NCI-H1417 (cell line): ENCODE data around the gene B4GALT2.
A peak's percentile ranks its signal among the peaks of the same experiment; 100 is the strongest.

Source experiments
- DNase-seq, 3 experiments: peaks; one replicate each; lab custom pipeline; 2025; lab: John Stamatoyannopoulos, UW

B4GALT2 gene

DNA sequence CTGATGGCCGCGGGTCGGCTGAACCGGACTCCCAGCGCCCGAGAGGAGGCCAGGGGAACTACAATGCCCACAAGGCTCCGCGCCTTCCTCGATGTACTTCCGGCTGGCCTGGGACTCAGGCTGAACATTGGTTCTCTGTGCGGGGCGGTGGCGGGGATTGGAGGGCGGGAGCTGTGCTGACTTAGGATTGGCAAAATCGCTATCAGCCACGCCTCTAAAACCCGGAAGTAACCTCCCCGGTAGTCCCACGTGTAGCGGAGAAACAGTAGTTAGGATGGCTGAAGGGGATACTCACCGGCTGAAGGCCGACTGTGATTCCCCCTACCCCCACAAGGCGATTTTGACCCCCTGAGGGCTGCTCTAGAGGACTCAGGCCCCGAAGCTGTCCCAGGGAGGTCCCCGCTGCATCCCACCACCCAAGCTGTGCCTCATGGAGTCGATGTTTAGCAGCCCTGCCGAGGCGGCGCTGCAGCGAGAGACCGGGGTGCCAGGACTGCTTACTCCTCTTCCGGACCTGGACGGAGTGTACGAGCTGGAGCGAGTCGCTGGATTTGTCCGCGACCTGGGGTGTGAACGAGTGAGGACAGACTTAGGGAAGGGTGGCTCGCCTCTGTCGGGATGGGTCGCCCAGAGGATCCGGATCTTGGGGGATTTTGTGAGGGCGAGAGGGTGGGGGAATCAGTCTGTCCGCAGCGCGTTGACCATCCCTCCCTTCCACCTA lies 9.1 kb upstream of the B4GALT2 start, which contains the start of gene DPH2:
DPH2 (plus strand) TSS at position 265 of the 721 bp plus-strand sequence; CDS start at position 431, 166 bp downstream.
- DNase-seq: peak; percentile 95 to 98 (median 96)

DNA sequence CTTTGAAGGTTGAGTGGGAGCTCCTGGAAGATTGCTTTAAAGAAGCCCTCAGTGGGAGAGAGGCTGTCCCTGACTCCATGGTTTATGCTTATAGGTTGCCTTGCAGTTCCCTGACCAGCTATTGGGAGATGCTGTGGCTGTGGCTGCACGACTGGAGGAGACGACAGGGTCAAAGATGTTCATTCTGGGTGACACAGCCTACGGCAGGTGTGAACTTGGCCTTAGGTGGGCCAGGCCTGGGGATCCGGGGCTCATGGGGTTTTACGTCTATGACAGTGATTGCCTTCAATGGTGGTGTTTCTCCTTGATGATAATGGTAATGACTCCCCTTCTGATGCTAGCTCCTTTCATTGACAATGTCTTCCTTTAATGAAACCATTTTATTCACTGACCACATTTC lies 8.5 kb upstream of the B4GALT2 start:
- no peak for DNase-seq

GRCh38 chr1:43970911-43971310 lies 8.1 kb upstream of the B4GALT2 start:
- DNase-seq: no peak

DNA sequence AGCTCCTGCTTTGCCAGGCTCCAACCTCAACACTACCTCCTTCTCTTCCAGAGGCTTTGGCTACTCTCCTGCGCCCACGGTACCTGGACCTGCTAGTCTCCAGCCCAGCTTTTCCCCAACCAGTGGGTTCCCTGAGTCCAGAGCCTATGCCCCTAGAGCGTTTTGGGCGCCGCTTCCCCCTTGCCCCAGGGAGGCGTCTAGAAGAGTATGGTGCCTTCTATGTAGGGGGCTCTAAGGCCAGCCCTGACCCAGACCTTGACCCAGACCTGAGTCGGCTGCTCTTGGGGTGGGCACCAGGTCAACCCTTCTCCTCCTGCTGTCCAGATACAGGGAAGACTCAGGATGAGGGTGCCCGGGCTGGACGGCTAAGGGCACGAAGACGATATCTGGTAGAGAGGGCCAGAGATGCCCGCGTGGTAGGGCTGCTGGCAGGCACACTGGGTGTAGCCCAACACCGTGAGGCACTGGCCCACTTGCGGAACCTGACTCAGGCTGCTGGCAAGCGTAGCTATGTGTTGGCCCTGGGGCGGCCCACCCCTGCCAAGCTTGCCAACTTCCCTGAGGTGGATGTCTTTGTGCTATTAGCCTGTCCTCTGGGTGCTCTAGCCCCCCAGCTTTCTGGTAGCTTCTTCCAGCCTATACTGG lies 7.6 kb upstream of the B4GALT2 start:
- no peak for DNase-seq

DNA sequence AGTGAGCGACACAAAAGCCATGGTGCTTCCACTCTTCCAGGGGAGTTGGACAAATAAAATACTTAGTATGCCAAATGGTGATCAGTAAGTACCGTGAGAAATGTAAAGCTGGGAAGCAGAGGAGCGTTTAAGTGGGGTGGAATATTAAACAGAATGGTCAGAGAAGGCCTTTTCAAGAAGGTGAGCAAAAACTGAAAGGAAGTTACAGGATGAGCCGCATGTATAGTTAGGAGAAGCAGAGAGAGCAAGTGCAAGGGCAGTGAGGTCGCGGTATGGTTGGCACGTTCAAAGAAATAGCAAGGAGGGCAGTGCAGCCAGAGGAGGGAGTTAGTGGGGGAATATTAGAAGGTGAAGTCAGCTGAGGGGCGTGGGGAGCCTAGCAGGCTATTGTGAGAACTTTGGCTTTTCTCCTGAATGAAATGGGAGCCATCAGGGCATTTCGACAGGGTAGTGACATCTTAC lies 5.0 kb upstream of the B4GALT2 start:
- no peak for DNase-seq

- DNase-seq: peak; percentile 95 to 96 (median 95)
Measured at GRCh38 chr1:43974443-43975248, 4.4 kb upstream of the B4GALT2 start, which contains the start of gene ATP6V0B. Gene ATP6V0B, plus strand, starts transcription at chr1:43974960. Its CDS starts 81 bp downstream, at chr1:43975041.

DNA sequence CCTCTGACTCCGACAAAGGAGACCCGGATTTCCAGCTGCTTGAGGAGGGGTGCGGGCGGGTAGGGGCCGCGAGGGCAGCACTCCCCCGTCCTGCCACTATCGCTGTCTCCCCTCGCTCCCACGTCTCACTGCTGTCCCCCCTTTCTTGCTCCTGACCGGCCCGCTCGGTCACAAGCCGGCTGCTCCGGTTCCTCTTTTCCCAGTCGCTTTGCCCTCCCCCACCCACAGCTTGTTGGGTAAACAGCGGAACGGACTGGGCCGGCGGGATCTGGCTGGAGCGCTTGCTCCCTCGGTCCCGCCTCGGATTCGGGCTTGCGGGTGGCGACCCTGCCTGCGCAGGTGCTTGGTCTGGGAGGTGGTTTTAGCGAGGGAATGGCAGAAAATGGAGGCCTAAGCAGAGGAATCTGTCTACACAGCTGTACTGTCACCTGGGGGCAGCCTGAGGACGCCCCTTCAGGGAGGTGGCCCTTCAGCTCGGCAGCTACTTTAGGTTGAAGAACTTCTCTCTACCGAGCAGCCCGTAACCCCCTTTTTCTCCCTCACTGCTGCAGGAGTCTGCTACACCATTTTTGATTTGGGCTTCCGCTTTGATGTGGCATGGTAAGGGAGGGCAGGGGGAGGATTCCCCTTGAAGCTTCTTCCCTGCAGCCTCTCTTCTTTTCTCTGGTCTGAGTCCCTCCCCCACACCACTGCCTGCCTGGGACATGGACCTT lies 3.6 kb upstream of the B4GALT2 start:
- DNase-seq: no peak

DNA sequence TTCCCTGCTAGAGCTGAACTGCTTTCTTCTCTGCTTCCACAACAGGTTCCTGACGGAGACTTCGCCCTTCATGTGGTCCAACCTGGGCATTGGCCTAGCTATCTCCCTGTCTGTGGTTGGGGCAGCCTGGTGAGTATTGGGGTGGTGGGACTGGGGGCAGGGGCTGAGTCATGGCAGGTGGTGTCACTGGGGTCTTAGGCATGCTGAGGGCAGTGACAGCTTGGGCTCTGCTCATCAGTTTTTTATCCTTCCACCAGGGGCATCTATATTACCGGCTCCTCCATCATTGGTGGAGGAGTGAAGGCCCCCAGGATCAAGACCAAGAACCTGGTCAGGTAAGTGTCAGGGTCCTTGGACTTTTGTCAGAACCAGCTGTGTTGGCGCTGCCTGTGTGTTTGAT lies 3.0 kb upstream of the B4GALT2 start:
- no peak for DNase-seq

DNA sequence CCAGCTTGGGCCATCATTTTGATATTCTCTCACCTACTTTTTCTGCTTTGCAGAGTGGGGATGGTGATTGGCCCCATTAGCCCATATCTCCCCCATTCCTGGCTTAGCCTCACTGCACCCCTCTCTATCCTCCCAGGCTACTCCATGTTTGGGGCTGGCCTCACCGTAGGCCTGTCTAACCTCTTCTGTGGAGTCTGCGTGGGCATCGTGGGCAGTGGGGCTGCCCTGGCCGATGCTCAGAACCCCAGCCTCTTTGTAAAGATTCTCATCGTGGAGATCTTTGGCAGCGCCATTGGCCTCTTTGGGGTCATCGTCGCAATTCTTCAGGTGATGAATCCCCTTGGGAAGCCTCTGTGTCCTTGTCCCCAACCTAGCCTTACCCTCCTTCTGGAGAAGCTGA lies 2.1 kb upstream of the B4GALT2 start:
- no peak for DNase-seq

- no peak for DNase-seq
Measured at GRCh38 chr1:43977376-43978263, 1.4 kb upstream of the B4GALT2 start.

DNA sequence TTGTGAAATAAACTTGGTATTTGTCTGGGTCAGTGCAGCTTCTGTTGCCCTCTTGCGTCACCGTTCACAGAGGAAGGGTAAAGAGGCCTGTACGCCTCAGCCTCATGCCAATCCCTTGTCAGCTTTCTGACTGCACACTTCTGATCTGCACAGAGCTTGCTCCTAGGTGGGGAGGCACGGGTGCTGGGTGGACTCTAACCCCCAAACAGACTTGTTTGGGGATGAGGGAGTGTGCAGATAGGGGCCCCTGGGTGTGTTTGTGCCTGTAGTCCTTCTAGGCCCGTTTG lies 803 bp upstream of the B4GALT2 start:
- no peak for DNase-seq

GRCh38 chr1:43979261-43979527 lies 184 bp downstream of the B4GALT2 start:
- no peak for DNase-seq

DNA sequence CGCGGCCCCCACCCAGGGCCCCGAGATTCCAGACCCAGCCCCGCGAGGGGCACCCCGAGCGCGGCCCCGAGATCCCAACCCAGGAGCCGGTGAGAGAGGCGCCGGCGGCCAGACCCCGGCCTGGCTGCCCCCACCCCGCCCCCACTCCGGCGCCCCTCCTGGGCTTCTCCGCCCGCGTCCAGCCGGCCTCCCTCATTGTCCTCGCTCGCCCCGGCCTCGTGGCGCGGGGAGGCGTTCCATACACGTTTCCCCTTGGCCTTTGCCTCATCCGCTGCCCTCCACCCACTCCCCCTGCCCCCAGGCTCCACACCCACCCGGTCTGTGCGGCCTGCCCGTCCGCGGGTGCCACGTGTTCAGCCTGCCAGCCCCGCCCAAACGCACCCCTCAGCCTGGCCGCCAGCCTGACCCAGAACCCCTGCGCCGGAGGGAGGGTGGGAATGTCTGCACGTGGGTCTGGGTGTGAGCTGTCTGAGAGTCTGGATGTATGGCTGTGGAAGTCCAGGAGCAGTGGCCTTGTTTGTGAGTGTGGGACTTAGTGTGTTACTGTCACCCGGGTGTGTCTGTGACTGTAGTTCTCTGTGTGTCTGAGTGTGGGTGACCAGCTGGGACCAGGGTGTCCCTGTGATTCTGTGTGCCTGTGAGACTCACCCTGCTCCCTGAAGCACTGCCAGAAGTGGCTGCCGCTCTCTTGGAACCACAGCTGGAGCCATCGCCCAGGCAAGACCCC lies 681 bp downstream of the B4GALT2 start:
- DNase-seq: peak in 2 of 3 experiments; percentile 52 to 54

DNA sequence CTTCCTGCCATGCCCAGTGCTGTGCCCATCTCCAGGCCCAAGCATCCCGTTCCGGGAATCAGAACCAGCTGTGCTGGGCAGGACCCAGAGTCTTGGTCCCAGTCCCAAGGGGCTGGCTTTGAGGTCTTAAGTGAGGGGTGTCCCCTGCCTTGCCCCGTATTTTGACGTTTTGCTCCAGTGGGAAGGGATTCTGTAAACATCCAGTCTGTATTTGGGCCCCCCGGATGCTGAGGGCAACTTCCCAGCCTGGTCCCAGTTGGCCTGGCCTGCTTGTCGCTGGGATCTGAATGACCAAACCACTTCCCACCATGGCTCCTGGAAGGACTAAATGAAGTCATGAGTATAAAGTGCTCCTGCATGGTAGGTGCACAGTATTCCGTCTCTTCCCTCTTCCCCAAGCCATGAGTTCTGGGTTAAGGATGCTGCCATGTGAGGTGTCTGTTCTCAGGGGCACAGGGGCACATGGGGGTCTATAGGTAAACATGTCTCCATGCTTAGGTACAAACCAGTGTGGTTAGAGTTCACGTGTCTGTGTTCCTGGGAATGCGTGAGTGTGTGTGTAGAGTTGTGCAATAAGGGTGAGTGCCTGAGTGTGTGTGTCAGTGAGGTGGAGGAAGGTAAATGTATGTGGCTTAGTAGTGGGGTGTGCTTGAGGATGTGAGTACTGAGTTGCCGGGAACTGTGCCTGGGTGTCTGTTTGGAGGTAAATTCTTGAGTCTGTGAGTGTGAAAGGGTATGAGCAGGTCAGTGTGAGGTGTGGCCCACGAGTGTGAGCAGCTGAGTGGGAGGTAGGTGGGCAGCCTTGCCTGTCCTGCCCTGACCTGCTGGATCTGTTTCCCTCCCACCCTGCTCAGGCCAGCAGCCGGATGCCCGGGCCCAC lies 1.5 kb downstream of the B4GALT2 start:
- no peak for DNase-seq

DNA sequence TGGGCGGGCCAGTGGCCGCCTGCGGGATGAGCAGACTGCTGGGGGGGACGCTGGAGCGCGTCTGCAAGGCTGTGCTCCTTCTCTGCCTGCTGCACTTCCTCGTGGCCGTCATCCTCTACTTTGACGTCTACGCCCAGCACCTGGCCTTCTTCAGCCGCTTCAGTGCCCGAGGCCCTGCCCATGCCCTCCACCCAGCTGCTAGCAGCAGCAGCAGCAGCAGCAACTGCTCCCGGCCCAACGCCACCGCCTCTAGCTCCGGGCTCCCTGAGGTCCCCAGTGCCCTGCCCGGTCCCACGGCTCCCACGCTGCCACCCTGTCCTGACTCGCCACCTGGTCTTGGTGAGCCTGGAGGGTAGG lies 2.1 kb downstream of the B4GALT2 start:
- no peak for DNase-seq

DNA sequence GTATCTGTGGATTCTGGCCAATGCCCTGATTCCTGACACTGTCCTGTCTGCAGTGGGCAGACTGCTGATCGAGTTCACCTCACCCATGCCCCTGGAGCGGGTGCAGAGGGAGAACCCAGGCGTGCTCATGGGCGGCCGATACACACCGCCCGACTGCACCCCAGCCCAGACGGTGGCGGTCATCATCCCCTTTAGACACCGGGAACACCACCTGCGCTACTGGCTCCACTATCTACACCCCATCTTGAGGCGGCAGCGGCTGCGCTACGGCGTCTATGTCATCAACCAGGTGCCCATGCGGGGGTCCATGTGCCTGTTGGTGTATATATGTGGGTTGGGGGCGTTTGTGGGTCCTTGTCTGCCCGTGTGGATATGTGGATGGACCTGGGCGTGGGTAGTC lies 2.6 kb downstream of the B4GALT2 start:
- no peak for DNase-seq

- DNase-seq: no peak
Measured at GRCh38 chr1:43982241-43982640, 3.2 kb downstream of the B4GALT2 start.

DNA sequence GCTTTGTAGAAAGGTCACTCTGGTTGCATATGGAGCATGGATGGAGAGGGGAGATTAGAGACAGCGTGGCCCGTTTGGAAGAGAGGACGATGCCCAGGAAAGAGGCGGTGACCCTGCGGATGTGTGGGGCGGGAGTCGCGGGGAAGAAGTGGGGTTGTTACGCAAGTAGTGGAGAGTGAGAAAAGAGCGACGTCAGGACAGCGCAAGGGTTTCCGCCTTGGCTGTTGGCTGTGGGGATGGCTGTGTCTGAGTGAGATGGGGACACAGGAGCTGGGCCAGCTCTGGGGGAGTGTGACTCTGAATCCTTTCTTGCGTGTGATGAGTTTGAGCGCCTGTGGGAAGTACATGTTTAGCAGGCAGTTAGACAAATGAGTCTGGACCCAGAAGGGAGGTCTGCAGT lies 3.8 kb downstream of the B4GALT2 start:
- no peak for DNase-seq

GRCh38 chr1:43983253-43983899 lies 4.4 kb downstream of the B4GALT2 start:
- DNase-seq: no peak
